GM18520 (cell line): ENCODE measurements around the gene MYH9.
"Not testable (repeated sequence)": the region's sequence is repeated elsewhere in the genome, so short reads cannot be mapped to it uniquely, and the experiment has no call there.

Source experiments
- ATAC-seq: cut with Tn5 transposase; IDR thresholded peaks from one replicate; pipeline ENCODE4 v1.9.1; 2021; ENCODE audit not compliant: unreplicated experiment

MYH9 gene

GRCh38 chr22:36253523-36254490, 134.0 kb downstream of the MYH9 start:
- ATAC-seq, result no peak

GRCh38 chr22:36252754-36253522, 134.8 kb downstream of the MYH9 start, which contains the start of gene APOL1:
Gene APOL1, plus strand, starts transcription at chr22:36253133. Its CDS starts 1,823 bp downstream, at chr22:36254956.
- ATAC-seq, result no peak

- not testable (repeated sequence) for ATAC-seq
Observed at GRCh38 chr22:36251979-36252608, 135.7 kb downstream of the MYH9 start.

- ATAC-seq, result not testable (repeated sequence)
Observed at GRCh38 chr22:36250292-36250960, 137.3 kb downstream of the MYH9 start.

GRCh38 chr22:36249160-36249559, 138.6 kb downstream of the MYH9 start:
- ATAC-seq, result no peak

GRCh38 chr22:36247955-36248354, 139.8 kb downstream of the MYH9 start:
- ATAC-seq, result no peak

- no peak for ATAC-seq
Observed at GRCh38 chr22:36246718-36247117, 141.0 kb downstream of the MYH9 start.

GRCh38 chr22:36245805-36246356, 141.9 kb downstream of the MYH9 start:
- no peak for ATAC-seq

- no peak for ATAC-seq
Observed at GRCh38 chr22:36244522-36245391, 143.0 kb downstream of the MYH9 start.

GRCh38 chr22:36243986-36244385, 143.8 kb downstream of the MYH9 start:
- ATAC-seq, result no peak

GRCh38 chr22:36239401-36240171, 148.2 kb downstream of the MYH9 start, which contains the start of gene APOL2:
Gene APOL2, minus strand, starts transcription at chr22:36239527. Its CDS starts 6,365 bp downstream, at chr22:36233162.
- peak; percentile 86 for ATAC-seq

GRCh38 chr22:36239150-36239400, 148.7 kb downstream of the MYH9 start:
- ATAC-seq, result no peak

GRCh38 chr22:36238373-36239149, 149.2 kb downstream of the MYH9 start:
- ATAC-seq, result no peak

GRCh38 chr22:36237462-36238372, 150.1 kb downstream of the MYH9 start:
- no peak for ATAC-seq

GRCh38 chr22:36236388-36237319, 151.1 kb downstream of the MYH9 start:
- no peak for ATAC-seq

GRCh38 chr22:36235585-36235984, 152.2 kb downstream of the MYH9 start:
- no peak for ATAC-seq
